GM18502 (cell line): ENCODE data around the gene ZNF776.
"Not testable (repeated sequence)": the region's sequence is repeated elsewhere in the genome, so short reads cannot be mapped to it uniquely, and the experiment has no call there.

ENCODE experiments used
- ATAC-seq: cut with Tn5 transposase; IDR thresholded peaks from one replicate; pipeline ENCODE4 v1.9.1; 2021; ENCODE audit warnings: mild to moderate bottlenecking; ENCODE audit not compliant: unreplicated experiment, poor library complexity

Gene ZNF776

GRCh38 chr19:57746580-57747471, at the start of gene ZNF776:
Gene ZNF776 (plus strand): TSS chr19:57746815. CDS start chr19:57747059, 244 bp downstream.
- ATAC-seq, result peak; percentile 98

DNA sequence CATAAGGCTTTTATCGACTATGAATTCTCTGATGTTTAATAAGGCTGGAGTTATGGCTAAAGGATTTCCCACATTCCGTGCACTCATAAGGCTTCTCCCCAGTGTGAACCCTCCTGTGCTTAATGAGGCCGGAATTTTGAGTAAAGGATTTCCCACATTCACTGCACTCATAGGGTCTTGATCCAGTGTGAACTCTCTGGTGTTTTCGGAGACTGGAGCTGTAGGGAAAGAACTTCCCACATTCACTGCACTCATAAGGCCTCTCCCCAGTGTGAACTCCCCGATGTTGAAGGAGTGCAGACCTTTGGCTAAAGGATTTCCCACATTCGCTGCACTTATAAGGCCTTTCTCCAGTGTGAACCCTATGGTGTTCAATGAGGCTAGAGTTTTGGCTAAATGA, 45.0 kb upstream of the ZNF776 start:
- no peak for ATAC-seq

DNA sequence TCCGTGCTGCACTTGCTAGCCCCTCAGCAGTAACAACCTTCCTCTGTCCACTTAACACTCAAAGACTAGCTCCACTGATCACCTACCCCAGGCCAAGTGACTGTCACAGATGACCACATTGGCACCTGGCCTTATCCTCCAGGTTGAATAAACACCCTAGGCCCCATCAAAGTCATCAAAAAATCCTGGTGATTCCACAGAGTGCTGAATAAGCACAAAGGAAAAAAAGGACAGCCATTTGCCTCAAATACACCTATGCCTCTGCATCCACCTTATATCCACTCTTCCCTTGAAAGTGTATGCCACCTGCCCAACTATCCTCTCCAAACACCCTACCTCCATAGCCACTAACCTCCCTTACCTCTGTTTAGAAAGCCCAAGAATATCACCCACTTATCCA, 40.3 kb upstream of the ZNF776 start:
- ATAC-seq, result no peak

DNA sequence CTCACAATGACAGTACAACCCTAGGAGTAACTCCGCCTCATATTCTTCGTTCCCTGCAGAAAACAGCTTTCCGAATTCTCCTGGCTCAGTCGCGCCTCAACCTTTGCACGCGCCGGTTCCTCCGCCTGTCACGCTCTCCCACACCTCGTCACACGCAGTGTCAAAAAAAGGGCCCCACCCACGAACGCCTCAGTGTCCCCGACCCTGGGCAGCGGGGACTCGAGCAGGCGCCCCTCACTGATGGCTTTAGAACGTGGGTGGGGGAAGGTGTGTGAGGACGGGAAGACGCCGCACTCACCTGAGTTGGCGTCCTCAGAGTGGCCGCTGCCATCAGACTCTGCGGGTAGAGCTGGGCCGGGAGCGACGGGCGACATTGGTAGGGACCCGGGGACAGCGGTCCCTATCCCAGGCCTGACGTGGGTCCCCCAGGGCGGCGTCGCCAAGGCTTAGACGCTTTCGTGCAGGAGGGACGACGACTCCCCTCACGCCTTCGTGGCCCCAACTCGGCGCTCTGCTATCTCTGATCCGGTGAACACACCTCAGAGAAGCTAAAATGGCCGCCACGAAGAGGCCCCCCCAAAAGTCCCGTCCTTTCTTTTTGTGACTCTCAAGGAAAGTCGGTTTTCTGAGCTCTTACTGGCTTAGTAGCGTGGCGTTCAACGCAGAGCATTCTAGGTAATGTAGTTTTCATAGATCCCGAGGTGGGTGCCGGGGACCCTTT, 37.8 kb upstream of the ZNF776 start, which contains the start of gene ZNF154:
Gene ZNF154 (minus strand): TSS at position 564 of the 721 bp plus-strand sequence. CDS start 233 bp downstream, at position 331.
- ATAC-seq, result no peak

GRCh38 chr19:57709616-57710015, 37.0 kb upstream of the ZNF776 start:
- no peak for ATAC-seq

GRCh38 chr19:57712222-57712621, 34.4 kb upstream of the ZNF776 start:
- ATAC-seq, result no peak

GRCh38 chr19:57719424-57719823, 27.2 kb upstream of the ZNF776 start:
- no peak for ATAC-seq

DNA sequence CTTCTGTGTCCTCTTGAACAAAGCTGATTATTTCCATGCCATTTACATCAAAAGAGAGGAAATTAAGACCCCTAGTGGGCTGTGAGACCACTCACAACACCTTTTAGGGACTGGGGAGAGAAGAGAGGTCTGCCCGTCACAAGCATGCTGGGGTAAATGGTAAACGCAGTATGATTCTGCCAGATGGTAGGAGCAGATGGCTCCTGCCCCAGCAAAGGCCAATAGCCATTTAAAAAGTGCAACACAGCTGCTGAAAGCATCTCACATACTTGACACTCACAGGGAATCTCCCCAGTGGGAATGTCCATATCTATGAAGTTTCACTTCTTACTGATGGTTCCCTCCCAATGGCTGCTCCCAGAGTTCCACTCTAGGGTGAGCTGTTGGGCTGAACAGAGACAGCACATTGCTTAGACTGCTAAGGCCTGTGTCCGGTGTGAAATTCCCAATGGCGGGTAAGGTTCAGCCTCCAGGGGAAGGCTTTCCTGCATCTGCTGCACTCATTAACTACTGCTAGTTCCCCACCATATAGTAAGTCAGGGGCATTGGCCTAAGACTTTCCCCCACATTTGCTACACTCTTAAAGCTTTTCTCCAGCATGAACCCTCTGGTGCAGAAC, 26.6 kb upstream of the ZNF776 start:
- ATAC-seq, result no peak

- no peak for ATAC-seq
Measured at GRCh38 chr19:57720878-57721277, 25.7 kb upstream of the ZNF776 start.

- ATAC-seq, result not testable (repeated sequence)
Measured at GRCh38 chr19:57738320-57738719, 8.3 kb upstream of the ZNF776 start.

- not testable (repeated sequence) for ATAC-seq
Measured at GRCh38 chr19:57738770-57739169, 7.8 kb upstream of the ZNF776 start.

- ATAC-seq, result no peak
Measured at GRCh38 chr19:57747472-57747807, 825 bp downstream of the ZNF776 start.

- ATAC-seq, result no peak
Measured at GRCh38 chr19:57748029-57748428, 1.4 kb downstream of the ZNF776 start.

- no peak for ATAC-seq
Measured at GRCh38 chr19:57754091-57754673, 7.6 kb downstream of the ZNF776 start.

DNA sequence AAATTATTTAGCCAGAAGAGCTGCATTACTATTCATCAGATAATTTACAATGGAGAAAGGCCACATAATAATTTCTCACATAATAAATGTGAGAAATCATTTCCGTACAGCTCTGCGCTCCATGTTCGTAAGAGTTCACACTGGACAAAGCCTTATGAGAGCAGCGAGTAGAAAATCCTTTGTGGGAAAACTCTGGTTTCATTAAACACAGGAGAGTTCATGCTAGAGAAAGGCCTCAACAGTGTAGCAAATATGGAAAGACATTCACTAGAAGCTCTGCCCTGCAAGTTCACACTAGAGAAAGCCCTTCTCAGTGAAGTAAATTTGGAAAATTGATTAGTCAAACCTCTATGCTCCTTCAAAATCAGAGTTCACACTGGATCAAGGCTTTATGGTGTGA, 8.4 kb downstream of the ZNF776 start:
- no peak for ATAC-seq

GRCh38 chr19:57757941-57758340, 11.3 kb downstream of the ZNF776 start:
- no peak for ATAC-seq

GRCh38 chr19:57759096-57759495, 12.5 kb downstream of the ZNF776 start:
- no peak for ATAC-seq

GRCh38 chr19:57769345-57770131, 22.9 kb downstream of the ZNF776 start, which contains the start of gene ZNF586:
Gene ZNF586 (plus strand): TSS chr19:57769676. CDS start chr19:57769843, 167 bp downstream.
- peak; percentile 97 for ATAC-seq

- ATAC-seq, result no peak
Measured at GRCh38 chr19:57771417-57771816, 24.8 kb downstream of the ZNF776 start.

- no peak for ATAC-seq
Measured at GRCh38 chr19:57773488-57773887, 26.9 kb downstream of the ZNF776 start.
